DMS153 treated with DMSO at 0.1 percent for 48 hours (cell line): ENCODE measurements around the gene SLC26A1.

Experiments used
- DNase-seq: peaks from one replicate; lab custom pipeline; 2025; ENCODE audit not compliant: unreplicated experiment; lab: John Stamatoyannopoulos, UW

SLC26A1 gene

DNA sequence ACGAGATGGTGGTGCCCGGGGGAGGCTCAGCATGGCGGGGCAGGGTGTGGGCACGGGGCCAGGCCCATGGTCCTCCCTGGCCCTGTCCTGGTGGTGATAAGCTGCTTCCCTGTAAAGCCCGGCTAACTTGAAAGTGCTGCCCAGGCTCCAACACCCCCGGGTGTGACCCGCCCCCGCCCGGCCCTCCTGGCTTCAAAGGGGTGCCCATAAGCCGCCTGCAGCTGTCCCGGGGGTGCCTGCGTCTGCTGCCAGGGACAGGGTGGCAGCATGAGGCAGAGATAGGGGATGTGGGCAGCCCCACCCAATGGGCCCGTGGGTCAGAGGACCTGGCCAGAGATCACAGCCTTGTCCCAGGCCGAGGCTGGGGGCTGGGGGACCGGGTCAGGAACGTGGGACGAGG lies 36.3 kb upstream of the SLC26A1 start:
- DNase-seq: no peak

DNA sequence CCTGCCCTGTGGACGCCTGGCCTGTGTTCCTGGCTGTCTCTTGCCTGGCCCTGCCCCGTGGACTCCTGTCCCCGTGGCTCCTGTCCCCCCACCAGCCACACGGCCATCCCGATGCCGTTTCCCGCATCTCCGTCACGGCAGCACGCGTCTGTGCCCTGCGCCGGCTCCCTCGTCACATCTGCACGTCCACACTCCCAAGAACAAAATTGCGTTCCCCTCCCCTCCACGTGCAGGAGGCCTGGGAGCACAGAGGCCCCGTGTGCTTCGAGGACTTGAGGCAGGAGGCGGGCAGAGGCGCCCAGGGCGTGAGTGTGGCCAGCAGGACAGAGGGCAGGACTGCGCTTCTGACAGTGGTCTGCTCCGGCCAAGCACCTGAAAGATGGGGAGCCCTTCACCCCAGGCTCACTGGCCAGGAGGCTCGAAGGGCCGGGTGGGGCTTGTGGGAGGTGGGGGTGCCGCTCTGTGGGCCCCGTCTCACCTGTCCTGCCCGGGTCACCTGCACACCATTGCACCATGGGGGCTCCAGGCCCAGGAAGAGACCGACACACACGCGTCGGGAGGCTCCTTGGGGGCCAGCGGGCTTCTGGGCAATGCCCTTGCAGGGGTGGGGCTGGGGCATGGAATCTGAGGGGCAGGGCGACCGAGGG lies 35.5 kb upstream of the SLC26A1 start:
- DNase-seq: no peak

DNA sequence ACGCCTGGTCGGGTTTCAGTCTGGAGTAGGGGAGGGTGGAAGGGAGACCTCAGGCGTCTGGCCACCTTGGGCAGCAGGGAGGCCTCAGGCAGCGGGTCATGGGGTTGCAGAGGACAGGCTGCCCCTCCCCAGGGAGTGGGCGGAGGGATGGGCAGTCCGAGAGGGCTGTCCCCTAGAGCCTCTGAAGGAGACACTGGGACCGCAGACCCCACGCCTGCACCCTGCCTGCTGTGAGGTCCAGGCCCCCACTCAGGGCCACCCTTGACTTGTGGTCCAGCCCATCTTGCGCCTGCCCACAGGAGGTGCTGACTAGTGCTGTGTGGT lies 34.7 kb upstream of the SLC26A1 start:
- no peak for DNase-seq

DNA sequence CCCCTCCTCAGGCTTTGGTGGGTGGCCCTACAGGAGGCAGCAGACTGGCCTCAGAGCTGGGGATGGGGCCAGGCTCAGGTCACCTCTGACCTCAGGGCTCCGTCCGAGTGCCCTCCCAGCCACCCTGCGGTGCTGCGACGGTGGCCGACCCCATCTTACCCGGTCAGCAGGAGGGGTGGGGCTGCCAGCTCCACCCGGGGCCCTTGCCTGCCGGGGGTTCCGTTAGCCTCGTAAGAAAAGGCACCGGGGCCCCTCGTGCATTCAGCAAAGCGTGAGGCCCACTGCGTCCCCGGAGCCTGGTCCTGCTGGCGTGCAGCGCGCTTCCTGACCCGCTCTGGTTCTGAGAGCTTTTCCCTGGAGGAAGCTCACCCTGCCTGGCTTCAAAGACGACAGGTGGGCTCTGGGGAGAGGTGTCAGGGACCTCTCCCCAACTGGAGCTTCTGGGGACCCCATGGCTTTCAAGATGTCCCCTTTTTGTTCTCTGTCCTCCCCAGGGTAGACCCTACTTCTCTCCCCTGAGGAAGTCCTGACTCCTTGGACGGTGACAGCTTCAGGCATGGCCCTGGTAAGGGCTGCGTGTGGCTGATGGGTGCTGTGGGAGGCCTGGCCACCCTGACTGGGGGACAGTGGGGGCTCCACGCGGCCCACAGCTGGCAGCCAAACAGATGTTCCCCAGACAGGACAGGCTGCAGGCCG lies 34.2 kb upstream of the SLC26A1 start:
- no peak for DNase-seq

DNA sequence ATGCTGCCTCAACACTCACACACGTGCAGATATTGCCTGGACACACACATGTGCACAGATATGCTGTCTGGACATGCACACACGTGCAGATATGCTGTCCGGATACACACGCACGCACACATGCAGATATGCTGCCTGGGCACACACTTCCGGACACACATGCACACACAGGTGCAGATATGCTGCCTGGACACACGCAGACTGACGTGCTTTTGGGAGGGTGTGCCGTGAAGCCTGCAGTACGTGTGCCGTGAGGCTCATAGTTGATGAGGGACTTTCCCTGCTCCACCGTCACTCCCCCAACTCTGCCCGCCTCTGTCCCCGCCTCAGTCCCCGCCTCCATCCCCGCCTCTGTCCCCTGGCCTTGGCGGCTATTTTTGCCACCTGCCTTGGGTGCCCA lies 32.9 kb upstream of the SLC26A1 start:
- no peak for DNase-seq

DNA sequence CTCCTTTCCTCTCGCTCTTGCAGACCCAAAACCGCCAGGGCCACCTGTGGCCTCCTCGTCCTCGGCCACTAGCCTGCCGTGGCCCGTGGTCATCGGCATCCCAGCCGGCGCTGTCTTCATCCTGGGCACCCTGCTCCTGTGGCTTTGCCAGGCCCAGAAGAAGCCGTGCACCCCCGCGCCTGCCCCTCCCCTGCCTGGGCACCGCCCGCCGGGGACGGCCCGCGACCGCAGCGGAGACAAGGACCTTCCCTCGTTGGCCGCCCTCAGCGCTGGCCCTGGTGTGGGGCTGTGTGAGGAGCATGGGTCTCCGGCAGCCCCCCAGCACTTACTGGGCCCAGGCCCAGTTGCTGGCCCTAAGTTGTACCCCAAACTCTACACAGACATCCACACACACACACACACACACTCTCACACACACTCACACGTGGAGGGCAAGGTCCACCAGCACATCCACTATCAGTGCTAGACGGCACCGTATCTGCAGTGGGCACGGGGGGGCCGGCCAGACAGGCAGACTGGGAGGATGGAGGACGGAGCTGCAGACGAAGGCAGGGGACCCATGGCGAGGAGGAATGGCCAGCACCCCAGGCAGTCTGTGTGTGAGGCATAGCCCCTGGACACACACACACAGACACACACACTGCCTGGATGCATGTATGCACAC lies 31.8 kb upstream of the SLC26A1 start:
- no peak for DNase-seq

DNA sequence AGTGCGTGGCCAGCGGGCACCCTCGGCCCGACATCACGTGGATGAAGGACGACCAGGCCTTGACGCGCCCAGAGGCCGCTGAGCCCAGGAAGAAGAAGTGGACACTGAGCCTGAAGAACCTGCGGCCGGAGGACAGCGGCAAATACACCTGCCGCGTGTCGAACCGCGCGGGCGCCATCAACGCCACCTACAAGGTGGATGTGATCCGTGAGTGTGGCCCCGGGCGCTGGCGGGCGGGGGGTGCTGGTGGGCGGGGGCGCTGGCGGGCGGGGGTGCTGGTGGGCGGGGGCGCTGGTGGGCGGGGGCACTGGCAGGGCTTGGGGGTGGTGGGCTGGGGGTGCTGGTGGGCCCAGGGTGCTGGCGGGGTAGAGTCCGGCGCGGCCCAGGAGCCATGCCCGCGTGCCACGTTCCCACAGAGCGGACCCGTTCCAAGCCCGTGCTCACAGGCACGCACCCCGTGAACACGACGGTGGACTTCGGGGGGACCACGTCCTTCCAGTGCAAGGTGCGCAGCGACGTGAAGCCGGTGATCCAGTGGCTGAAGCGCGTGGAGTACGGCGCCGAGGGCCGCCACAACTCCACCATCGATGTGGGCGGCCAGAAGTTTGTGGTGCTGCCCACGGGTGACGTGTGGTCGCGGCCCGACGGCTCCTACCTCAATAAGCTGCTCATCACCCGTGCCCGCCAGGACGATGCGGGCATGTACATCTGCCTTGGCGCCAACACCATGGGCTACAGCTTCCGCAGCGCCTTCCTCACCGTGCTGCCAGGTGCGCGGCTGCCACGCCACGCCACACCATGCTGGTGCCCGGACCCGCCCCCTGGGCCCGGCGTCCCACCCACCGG lies 30.9 kb upstream of the SLC26A1 start:
- no peak for DNase-seq

DNA sequence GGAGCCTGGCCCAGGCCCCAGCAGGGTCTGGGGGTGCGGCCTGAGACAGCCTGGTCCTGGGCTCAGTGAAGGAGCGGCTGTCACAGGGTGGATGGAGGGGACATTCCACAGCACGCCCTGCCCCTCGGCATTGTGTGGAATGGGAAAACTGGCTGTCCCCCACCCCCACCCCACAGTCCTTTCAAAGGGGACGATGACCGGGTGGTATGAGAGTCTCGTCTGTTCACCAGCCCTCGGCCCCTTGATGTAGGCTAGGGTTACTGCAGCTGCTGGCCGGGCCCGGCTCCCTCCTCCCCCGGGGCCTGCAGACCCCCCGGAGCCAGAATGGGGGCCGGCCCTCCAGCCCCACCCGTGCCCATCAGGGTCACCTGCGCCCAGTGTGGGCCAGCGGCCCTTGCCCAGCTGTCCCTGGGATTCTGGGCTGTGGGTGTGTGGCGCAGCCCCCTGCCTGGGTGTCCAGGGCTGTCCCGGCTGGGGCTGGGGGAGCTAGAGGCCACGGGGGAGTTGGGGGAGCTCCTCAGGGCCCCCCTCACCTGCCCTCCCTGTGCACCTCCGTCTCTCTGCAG lies 30.0 kb upstream of the SLC26A1 start:
- no peak for DNase-seq

DNA sequence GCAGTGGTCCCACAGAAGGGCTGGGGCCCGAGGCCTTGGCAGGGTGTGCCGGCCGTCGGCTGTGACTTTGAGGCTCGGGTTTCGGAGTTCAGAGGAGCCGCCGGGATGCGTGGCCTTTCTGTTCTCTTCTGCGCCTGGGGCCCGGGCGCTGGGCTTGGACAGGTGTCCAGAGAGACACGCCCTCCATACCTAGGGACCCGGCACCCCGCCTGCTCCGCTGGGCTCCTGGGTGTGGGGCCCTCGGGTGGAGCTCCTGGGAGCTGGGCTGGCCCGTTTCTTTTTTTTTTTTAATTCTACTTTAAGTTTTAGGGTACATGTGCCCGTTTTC lies 29.5 kb upstream of the SLC26A1 start:
- no peak for DNase-seq

DNA sequence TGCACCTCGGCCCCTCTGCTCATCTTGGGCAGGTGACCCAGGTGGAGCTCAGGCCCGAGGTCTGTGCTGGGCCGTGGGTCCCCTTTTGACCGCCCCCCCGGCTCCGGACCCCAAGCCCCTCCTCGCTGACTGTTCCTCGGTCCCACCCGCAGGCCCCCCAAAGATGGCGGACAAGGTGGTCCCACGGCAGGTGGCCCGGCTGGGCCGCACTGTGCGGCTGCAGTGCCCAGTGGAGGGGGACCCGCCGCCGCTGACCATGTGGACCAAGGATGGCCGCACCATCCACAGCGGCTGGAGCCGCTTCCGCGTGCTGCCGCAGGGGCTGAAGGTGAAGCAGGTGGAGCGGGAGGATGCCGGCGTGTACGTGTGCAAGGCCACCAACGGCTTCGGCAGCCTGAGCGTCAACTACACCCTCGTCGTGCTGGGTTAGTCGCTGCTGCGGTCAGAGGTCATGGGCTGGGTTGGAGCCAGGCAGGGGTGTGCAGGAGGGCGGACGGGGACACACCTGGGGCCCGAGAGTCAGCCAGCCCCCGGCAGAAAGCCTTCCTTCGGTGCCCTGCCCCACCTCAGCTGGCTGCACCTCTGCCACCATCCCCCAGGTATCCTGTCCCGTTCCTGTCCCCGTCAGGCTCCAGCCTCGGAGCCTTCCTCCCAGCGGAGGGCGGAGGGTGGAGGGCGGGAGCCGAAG lies 29.0 kb upstream of the SLC26A1 start:
- DNase-seq: no peak

DNA sequence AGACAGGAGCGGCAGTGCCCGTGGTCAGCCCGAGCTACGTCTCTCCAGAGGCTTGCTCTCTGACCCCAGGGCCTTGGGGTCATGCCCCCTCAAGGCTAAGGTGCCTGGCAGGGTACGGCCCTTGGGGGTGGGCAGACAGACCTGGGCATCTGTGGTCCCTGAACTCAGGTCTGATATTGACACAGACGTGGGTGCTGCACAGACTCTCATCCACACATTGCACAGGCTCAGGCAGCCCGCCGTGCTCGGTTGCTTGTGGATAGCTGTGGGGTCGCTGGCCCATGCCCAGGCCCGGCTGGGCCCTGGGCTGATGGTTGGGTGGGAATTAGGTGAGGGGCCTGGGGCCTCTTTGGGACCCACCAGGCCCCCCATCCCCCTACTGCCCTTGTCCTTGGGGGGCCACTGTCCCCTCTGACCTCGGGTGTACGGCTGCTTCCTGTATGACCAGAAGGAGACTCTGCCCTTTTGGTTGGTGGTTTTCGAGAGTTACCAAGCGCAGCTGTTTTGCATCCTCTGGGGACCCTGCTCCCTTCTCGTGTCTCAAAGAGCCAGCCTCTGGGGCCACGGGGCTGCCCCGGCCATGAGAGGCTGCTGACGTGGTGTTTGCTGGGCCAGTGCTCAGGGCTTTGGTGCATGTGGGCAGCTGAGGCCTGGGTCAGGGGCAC lies 28.3 kb upstream of the SLC26A1 start:
- no peak for DNase-seq

DNA sequence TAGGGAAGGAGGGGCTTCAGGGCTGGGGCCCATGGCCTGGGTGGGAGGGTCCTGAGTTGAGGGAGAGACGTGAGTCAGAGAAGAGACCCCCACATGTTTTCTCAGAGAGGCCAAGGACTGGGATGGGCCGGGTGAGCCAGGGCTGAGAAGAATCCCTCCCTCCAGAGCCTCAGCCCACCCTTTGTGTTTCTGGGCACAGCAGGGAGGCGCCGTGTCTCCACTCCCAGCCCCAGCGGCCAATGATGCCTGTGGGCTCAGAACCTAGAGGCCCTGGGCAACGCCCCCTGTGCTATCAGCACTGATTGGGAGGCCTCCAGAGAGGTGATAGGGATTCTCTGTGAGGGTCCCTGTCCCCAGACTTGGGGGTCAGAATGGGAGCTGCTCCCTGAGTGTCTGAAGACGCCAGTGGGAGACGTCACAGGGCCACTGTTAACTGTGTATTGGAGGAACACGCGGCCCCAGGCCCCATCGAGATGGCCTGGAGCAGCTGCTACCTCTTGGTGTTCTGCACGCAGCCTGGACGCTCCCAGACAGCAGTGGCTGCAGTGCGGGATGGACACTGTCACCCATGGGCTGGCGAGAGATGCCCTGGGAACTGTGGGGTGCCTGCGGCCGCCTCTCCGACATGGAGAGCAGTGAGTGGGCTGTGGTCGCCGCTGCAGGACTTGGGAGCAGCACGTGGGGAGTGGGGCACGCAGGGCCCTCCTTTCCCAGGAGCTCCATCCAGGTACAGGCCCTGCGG lies 26.7 kb upstream of the SLC26A1 start:
- DNase-seq: no peak

DNA sequence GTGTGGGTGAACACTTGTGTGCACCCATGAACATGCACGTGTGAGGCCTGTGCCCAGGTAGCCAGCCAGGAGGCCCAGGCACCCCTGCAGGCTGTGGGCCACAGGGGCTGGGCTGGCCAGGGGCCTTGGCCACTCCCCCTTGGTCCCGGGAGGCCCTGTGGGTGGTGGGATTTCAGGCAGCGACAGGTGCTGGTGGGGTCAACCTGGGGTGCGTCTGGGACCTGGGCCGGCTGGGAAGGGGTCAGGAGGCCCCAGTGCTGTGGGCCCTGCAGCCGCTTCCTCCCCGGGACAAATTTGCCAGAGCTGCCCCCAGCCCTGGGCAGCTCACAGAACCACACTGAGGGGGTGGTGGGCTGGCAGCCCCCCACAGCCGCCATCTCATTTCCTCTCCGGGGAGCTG lies 26.1 kb upstream of the SLC26A1 start:
- no peak for DNase-seq

DNA sequence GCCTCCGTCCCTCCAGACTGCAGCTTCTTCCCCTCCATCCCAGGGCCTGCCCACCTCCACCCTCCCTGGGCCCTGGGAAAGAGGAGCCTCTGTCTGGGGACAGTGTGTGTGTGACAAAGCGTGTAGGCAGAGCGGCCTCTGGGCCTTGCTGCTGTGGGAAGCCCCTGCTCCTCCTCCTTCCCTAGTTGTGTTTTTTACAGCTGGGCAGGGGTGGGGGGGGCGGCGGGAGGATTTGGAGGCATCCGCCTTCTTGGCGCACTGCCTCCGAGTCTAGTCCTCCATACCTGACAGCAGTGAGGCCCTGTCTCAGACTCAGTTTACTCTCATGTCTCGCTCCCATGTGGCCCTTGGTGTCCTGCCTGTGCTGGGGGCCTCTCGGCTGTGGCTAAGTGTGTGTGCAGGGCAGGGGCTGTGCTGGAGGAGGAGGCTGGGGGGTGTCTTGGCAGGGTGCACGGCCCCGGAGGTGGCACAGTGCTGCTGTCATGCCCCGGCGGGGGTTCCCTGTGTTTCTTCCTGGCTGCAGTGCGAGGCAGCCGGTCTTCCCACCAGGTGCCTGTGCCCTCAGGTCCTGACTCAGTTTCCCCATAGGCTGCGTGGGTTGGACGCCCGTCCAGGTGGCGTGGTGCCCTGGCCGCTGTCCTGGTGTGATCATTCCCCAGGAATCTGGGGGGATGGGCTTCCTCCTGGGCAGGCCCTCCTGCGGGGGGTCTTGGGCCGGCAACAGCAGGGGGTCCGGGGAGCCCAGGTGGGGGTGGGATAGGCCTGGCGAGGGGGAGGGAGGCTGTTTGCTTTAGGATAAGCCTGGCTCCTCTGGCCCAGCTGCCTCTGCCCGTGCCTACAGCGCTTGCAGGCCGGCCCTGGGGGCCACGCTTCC lies 25.2 kb upstream of the SLC26A1 start:
- DNase-seq: no peak

DNA sequence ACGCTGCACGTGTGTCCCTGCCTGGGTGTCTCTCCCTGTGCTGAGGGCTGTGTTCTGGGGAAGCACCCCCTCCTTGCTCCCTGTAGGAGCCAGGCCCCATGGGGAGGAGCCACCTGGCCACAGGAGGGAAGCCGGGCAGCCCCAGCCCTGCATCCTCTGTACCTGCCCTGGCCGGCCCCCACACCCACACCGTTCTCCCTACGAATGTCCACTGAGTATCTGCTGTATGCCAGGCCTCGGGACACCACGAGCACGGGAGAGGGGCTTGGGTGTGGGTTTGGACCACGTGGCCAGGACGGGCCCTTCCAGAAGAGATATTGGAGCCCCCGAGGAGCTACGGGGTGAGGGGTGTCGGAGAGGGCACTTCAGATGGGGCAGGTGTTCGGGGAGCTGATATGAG lies 24.5 kb upstream of the SLC26A1 start:
- DNase-seq: no peak

DNA sequence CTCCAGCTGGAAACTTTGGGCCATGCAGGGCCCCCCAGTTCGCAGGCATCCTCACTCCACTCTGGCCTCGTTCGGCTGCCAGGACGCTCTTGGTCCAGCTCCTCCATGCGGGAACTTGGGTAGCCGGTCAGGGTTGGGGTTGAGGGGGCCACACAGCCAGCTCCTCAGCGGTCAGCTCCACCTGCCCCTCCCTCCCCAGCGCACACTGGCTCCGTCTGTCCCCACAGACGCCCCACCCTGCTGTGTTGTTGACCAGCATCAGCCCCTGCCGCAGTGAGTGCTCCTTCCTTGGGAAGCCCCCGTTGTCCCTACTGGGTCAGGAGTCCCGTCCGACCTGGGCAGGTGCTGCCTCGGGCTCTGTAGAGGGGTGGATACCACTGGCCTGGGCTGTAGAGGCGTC lies 24.0 kb upstream of the SLC26A1 start:
- no peak for DNase-seq

DNA sequence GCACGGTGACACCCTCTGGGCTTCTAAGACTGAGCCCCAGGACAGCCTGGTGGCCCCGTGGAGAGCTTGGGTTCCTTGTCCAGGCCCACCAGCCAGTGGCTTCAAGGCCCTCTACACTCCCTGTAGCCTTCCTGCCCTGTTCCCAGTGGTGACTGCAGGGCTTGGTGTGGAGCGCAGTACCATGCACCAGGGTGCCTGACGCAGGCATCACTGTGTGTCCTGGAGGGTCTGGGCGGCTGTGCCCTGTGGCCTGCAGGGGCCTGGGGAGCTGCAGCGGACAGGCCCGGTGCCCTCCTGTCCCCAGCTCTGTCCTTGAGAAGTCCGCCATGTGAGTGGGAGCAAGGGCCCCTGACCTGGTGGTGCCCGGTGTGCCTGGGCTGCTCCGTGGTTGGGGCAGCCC lies 22.5 kb upstream of the SLC26A1 start:
- DNase-seq: no peak

DNA sequence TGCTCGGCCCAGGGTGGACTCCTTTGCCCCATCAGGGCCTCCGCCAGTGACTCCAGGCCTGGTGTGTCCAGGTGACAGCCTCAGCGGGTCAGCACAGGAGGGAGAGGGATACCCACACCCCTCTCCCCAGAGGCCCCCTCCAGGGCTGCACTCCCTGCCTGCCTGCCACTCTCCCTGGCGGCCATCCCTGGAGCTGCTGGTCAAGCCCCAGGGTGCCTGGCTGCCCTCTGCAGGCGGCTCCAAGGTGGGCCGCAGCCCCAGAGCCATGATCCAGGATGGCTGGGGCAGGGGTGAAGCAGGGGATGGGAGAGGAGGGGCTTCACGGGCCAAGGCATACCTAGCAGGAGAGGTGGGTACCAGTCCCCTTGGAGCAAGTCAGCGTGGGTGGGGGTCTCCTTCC lies 22.0 kb upstream of the SLC26A1 start:
- no peak for DNase-seq
